G401.6 (cell line): Measurements from ENCODE around the gene NARS2.
A peak's percentile ranks its signal among the peaks of the same experiment; 100 is the strongest.
"Not testable (repeated sequence)": the region's sequence is repeated elsewhere in the genome, so short reads cannot be mapped to it uniquely, and the experiment has no call there.

Experiments used
- FAIRE-seq: peaks from 2 replicates; lab custom pipeline; 2012; peaks lifted over from hg19 to GRCh38; lab: Jason Lieb, UNC

The NARS2 gene, protein sequence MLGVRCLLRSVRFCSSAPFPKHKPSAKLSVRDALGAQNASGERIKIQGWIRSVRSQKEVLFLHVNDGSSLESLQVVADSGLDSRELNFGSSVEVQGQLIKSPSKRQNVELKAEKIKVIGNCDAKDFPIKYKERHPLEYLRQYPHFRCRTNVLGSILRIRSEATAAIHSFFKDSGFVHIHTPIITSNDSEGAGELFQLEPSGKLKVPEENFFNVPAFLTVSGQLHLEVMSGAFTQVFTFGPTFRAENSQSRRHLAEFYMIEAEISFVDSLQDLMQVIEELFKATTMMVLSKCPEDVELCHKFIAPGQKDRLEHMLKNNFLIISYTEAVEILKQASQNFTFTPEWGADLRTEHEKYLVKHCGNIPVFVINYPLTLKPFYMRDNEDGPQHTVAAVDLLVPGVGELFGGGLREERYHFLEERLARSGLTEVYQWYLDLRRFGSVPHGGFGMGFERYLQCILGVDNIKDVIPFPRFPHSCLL

DNA sequence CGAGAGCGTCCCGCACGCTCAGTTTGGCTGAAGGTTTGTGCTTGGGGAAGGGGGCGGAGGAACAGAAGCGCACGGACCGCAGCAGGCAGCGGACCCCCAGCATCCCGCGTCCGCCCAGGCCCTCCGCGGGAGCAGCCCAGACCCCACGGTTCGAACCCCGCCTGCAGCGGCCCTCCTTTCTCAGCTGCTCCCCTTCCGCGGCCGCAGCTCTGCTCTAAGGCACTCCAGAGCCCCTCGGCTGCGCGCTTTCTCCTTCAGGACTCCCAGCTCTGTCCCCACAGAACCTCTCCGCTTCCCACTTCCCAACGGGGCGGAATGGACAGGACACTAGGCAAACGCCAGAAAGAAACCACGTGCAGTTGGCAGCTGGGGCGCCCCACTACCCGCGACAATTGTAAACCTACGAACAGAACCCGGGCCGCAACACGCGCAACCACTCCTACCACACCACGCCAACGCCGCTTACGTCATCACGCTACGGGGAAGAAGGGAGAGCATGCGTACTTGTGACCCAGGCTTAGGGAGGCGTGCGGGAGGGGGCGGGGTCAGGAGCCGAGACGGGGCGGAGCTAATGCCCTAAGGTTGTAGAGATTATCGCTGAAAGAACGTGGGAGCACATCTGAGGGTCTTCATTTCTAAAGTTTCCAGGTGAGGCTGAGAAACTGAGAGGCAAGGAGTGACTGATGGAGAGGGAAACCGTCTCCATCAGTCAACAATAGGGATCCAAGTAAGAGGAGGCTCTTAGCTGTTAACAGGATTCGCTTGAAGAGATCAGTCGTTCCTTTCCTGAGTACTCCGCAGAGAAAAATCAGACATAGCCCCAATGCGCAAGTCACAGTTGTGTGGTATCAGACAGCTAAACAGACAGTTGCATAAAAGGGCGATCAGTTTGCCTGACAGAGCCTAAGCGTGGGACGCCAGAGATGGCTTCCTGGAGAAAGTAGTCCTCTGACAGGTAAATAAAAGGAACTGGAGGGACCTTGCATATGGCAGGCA lies at the start of gene NARS2:
TSS of gene NARS2 (minus strand) at position 479 of the 996 bp plus-strand sequence. CDS start at position 103, 376 bp downstream.
- peak; percentile 92 for FAIRE-seq

DNA sequence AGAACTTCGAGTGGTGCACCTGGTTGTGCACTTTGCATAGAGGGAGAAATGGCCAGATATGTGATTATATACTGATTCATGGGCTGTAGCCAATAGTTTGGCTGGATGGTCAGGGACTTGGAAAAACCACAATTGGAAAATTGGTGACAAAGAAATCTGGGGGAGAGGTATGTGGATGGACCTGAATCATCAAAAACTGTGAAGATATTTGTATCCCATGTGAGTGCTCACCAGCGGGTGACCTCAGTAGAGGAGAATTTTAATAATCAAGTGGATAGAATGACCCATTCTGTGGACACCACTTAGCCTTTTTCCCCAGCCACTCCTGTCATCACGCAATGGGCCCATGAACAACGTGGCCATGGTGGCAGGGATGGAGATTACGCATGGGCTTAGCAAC lies 48.0 kb upstream of the NARS2 start:
- no peak for FAIRE-seq

DNA sequence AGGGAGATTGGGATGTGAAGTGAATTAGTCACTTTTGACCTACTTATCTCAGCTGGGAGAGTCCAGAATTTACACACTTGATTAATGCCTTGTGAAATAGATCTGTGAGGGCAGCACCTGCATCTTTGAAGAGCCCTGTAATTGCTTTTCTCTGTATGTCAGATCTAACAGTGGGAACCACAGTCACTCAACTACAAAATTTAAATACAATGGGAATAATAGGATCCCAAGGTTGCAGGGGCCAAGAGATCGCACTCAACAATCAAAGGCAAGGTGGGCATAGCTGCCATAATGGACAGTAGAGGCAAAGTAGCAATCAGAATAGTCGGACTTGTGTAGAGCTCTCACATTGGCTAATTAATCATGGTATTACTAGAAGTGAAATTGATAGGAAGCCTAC lies 45.5 kb upstream of the NARS2 start:
- FAIRE-seq, result no peak

DNA sequence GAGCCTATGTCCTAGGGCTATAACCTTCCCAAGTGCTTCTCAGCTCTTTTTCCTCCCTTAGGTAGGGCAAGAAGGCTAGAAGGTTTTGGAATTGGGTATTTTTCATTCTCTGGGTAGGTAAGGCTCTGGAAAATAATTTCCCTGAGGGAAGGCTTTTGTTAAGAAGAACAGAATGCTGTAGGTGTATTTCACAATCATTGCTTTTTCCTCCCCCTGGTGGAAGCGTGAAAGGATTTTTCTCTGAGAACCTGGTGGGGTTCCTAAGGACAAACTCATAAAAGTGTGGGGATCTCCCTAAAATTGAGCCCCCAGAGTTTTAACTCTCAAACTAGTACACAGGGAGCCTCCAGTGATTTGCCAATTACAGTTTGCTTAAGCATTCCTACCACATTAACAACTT lies 41.1 kb upstream of the NARS2 start:
- FAIRE-seq, result no peak

DNA sequence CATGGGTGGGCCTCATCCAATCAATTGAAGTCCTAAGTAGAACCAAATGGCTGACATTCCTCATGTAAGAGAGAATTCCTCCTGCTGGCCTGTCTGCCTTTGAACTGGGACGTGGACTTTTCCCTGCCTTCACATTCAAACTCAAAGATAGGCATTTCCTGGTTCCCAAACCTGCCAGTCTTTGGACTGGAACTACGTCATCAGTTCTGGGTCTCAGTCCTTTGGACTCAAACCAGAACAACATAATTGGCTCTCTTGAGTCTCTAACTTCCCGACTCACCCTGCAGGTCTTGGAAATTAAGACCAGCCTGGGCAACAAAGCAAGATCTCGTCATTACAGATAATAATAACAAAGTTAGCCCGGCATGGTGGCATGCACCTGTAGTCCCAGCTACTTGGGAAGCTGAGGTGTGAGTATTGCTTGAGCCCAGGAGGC lies 38.7 kb upstream of the NARS2 start:
- no peak for FAIRE-seq

DNA sequence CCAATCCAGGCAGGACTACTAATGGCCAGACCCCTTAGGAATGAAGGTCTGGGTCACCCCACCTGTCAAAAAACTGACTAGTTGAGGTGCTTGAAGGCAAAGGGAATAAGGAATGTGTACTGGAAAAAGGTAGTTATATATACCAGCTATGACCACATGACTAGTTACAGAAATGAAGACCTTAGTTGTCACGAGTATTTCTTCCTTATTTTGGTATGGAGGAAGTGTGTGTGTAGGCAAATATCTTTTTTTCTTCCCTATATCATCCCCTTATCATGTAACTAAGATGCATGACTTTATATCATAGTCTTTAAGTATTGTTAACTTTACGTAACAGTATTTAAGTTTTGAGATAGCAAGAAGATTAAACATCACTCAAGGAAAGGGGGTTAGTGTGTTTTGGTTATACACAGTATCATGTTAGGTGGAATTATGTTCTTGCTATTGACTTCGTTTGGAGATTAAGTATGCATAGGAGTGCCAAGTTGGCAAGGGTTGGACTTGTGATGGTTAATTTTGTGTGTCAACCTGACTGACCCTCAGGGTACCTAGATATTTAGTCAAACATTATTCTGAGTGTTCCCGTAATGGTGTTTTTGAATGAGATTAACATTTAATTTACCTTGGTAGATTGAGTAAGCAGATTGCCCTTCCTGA lies 38.2 kb upstream of the NARS2 start:
- FAIRE-seq, result no peak

DNA sequence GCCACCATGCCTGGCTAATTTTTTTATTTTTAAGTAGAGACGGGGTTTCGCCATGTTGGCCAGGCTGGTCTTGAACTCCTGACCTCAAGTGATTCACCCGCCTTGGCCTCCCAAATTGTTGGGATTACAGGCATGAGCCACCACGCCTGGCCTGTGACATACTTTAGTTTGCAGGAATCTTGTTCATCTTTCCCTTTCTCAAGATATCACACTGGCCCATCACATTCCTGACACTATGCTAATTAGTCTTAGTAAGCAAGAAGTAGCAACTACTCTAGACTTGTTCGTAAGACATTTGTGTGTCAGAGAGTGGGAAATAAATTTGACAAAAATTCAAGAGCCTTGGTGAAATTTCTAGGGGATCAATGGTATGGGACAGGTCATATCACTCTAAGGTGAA lies 34.7 kb upstream of the NARS2 start:
- not testable (repeated sequence) for FAIRE-seq

DNA sequence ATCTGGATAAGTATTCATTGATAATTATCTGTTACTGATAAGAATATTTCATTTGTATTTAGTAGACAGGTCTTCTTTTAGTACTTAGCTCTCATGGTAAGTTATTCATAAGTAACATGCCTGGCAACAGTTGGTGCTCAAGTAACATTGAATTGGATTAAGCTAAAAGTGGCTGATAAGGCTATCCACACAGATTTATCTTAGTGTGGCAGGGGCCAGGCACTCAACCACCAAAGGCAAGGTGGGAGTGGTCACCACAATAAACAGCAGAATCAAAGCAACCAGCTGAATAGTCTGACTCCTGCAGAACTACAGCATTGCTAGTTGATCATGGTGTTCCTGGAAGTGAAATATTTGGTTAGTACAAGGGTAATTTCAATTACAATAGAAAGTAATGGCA lies 33.0 kb upstream of the NARS2 start:
- FAIRE-seq, result no peak

DNA sequence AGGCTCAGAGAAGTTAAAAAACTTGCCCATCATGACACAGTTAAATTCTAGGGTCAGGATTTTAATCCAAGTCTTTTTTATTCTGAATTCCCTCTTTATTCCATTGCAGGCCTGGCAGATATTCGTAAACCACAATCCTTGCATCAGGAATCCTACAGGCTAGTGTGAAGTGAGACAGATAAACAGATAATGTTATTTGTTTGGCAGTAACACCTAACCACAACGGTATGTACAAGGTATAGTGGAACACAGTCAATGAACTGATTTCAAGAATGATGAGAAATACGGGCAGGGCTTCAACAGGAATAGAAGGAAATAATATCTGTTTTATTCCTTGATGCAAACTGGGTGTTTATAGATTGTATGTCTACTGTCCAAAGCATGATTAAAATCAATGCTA lies 32.0 kb upstream of the NARS2 start:
- no peak for FAIRE-seq

DNA sequence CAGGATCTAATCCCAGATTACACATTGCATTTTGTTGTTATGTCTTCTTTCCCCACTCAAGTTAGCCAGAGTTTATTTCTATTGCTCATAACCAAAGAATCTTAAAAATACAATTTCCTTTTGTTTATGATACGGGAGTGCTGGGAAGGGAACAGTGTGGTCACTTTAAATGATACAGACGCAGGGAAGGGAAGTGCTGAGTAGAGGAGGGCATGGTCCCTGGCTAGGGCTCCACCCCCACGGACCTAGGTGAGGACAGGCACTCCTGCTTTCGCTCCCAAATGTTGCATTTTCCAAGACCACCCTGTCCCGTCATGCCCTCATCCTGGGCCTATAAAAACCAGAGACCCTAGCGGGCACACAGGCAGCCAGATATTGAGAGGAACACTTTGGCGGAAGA lies 30.6 kb upstream of the NARS2 start:
- FAIRE-seq, result no peak

DNA sequence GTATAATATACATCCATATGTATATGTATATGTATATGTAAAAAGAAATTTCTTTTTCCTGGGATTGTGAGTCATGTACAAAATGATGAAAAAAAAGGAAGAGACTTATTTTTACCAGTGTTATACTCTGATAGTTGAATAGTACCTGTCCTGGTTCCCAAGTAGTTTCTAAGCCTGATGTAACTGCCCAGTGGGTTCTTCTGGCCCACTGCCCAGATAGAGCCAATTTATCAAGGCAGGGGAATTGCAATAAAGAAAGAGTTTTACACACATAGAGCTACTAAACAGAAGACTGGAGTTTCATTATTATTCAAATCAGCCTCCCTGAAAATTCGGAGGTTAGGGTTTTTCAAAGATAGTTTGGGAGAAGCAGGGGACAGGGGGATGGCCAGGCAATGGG lies 29.1 kb upstream of the NARS2 start:
- no peak for FAIRE-seq

DNA sequence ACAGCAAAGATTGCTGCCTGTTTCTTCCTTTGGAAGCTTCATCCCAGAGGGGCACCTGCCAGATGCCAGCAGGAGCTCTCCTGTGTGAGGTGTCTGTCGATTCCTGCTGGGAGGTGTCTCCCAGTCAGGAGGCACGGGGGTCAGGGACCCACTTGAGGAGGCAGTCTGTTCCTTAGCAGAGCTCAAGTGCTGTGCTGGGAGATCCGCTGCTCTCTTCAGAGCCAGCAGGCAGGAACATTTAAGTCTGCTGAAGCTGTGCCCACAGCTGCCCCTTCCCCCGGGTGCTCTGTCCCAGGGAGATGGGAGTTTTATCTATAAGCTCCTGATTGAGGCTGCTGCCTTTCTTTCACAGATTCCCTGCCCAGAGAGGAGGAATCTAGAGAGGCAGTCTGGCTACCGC lies 28.1 kb upstream of the NARS2 start:
- FAIRE-seq, result not testable (repeated sequence)

DNA sequence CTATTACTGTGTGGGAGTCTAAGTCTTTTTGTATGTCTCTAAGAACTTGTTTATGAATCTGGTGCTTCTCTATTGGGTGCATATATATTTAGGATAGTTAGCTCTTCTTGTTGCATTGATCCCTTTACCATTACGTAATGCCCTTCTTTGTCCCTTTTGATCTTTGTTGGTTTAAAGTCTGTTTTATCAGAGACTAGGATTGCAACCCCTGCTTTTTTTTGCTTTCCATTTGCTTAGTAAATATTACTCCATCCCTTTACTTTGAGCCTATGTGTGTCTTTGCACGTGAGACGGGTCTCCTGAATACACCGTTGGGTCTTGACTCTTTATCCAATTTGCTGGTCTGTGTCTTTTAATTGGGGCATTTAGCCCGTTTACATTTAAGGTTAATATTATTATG lies 26.4 kb upstream of the NARS2 start:
- not testable (repeated sequence) for FAIRE-seq

DNA sequence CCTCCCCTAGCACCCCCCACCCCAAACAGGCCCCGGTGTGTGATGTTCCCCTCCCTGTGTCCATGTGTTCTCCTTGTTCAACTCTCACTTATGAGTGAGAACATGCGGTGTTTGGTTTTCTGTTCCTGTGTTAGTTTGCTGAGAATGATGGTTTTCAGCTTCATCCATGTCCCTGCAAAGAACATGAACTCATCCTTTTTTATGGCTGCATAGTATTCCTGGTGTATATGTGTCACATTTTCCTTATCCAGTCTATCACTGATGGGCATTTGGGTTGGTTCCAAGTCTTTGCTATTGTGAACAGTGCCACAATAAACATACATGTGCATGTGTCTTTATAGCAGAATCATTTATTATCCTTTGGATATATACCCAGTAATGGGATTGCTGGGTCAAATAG lies 22.9 kb upstream of the NARS2 start:
- FAIRE-seq, result not testable (repeated sequence)

DNA sequence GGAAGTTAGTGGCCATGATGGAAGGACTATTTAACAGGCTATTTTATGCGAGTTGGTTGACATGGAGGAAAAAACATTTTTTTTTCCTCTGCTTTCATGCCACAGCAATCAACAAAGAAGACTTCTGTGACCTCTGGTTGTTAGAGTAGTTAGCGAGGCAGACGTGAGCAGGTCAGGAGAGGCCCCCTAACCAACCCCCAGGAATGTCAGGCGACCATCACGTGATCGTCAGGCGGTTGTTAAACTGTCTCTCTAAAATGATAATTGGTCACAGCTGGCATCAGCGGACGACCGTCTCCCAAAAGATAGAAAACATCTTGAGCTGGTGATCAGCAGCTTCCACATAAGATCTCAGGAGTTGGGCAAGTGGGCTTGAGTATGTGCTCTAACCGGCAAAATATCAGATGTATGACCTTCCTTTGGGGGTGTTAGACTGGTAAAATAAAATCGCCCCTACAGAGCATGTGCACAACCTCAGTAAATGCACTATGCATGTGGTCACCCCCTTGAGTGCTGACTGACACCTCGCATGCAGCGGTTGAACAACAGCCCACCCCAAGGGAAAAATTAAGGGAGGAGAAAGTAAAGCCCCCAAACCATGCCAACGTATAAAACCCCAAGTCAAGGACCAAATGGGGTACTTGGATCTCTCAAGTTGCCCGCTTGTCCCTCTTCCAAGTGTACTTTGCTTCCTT lies 20.9 kb upstream of the NARS2 start:
- no peak for FAIRE-seq

DNA sequence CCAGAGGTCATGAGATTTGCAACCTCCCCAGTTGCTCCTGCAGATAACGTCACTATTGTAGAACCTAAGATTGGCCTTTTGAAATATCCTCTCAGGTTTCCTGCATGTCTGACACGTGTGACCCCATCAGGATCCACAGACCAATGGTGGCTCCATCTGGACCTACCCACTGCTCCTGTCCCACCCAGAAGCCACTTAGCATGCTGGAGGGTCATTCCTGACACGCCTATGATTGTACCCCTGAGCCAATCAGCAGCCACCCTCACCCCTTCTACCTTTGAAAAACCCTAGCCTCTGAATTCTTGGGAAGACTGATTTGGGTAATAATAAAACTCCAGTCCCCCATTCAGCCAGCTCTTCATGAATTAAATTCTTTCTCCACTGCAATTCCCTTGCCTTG lies 20.1 kb upstream of the NARS2 start:
- no peak for FAIRE-seq

DNA sequence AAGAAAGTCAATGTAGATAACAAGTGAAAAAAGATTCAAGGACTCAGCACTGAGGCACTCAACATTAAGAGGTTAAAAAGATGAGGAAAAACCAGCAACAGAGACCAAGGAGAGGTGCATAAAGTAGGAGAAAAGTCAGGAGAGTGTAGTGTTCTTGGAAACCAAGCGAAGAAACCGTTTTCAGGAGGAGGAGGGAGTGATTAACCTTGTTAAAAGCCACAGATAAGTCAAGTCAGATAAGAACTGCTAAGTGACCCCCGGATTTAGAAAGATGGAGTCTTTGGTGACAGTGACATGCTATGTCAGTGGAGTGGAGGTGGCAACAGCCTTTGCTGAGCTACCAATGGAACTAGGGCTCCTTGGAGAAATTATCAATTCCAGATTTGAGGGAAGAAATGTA lies 13.9 kb upstream of the NARS2 start:
- FAIRE-seq, result no peak

DNA sequence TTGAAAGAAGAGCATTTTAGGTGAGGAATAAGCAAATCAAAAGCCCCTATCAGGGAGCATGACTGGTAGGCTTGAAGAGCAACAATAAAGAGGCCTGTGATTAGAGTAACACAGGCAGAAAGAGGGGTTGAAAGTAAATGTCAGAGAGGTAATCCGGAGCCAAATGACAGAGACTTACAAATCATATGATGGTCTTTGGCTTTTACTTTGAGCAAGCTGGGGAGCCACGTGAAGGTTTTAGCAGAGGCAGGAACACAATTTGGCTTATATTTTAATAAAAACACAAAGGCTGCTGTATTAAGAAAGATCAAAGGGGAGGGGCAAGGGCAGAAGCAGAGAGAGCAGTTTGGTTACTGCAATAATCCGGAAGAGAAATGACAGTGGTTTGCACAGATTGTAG lies 12.8 kb upstream of the NARS2 start:
- FAIRE-seq, result no peak

DNA sequence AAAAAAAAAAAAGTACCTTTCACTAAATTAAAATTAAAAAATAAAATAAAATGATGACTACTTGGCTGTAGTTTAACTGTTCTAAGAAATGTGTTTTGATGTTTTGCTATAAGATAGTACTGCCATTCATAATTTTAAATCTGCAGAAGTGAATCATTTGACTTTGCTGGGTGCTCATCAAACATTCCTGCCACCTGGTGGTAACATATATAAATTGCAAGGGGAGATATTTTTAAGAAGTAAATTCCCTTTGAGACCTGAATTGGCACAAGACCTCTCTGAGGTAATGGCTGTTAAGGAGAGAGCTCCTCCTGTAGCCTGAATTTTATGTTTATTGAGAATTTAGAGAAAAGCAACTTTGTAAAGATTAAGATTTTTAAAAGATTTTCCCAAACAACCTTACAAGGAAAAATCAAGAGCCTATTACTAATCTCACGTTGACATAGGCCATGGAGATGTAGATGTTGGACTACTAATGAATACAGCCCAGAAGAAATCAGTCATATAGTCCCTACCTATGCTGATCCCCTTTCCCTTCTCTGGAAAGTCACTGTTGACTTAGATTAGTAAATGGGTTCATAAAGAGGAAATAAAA lies 11.9 kb upstream of the NARS2 start:
- FAIRE-seq, result no peak

DNA sequence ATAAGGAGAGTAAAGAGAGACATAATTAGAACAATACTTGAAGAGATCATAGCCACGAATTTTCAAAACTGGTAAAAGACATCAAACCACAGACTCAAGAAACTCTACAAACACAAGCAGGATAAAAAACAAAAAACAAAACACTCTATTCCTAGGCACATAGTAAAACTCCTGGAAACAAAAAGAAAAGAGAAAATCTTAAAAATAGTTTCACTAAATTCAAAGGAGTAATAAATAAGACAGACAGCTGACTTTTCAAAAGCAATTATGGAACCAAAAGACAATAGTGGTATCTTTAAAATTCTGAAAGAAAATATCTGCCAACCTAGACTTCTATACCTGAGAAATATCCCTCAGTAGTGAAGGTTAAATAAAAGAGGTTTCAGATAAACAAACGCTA lies 9.2 kb upstream of the NARS2 start:
- peak; percentile 21 for FAIRE-seq

DNA sequence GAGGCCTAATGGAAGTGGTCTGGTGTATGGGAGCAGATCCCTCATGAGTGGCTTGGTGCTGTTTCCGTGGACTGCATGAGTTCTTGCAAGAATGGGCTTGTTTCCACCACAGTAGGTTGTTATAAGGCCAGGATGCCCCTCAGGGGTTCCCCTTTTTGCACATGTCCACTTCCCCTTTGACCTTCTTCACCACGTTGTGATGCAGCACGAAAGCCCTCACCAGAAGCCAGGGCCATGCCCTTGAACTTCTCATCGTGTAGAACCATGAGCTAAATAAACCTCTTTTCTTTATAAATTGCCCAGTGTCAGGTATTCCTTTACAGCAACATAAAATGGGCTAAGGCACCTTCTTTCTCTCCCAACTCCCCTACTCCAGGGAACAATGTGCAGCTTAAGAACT lies 2.8 kb upstream of the NARS2 start:
- FAIRE-seq, result no peak
